Tibial nerve (tissue), 4 donors: ENCODE results near the gene FSCN2. TPM values are rescaled to one million over a fixed set of nuclear protein-coding genes. Genes with fewer than 3 reads are reported as not detected.

Experiments used
- DNase-seq, 2 donors: peaks; one replicate each; pipeline ENCODE4 v3.0.0-alpha.2; 2019; ENCODE audit warnings: low spot score in 2 of 2
- H3K27ac ChIP-seq, 4 donors: fragments of 200-600 bp; sonication (generic) in 3 of 4; one replicate each; pipeline ENCODE4 v1.5.1; 2017 to 2019; ENCODE audit warnings: mild to moderate bottlenecking in 1 of 4
- H3K27me3 ChIP-seq, 2 donors: fragments of 200-600 bp; sonication (generic) in 1 of 2; one replicate each; pipeline versions ENCODE4 v1.5.1 to v1.6.0; 2017 to 2019
- H3K36me3 ChIP-seq, 3 donors: fragments of 200-600 bp; sonication (generic); one replicate each; pipeline ENCODE4 v1.5.1; 2018 to 2019
- H3K4me1 ChIP-seq, 4 donors: fragments of 200-600 bp; sonication (generic) in 3 of 4; one replicate each; pipeline ENCODE4 v1.5.1; 2017 to 2019
- H3K4me3 ChIP-seq, 4 donors: fragments of 200-600 bp; sonication (generic) in 3 of 4; one replicate each; pipeline ENCODE4 v1.5.1; 2017 to 2019; ENCODE audit warnings: mild to moderate bottlenecking in 1 of 4, moderate library complexity in 1 of 4
- H3K9me3 ChIP-seq, 4 donors: fragments of 200-600 bp; sonication (generic) in 3 of 4; one replicate each; pipeline ENCODE4 v1.5.1; 2017 to 2019
- EP300 ChIP-seq, 2 donors: sonication (generic); formaldehyde crosslinking; IDR thresholded peaks; one replicate each; pipeline ENCODE4 v1.6.1; 2017; ENCODE audit warnings: antibody characterized with exemption in 2 of 2, mild to moderate bottlenecking in 1 of 2
- POLR2A ChIP-seq, 2 donors: fragments of 450-650 bp; IDR thresholded peaks; one replicate each; pipeline ENCODE4 v1.6.1; 2017; ENCODE audit warnings: antibody characterized with exemption in 2 of 2, mild to moderate bottlenecking in 2 of 2, moderate library complexity in 2 of 2
- WGBS, 2 donors: methylation state at CpG; one replicate each; pipeline ENCODE4 v1.1.5; 2018; 5-methylcytosine and 5-hydroxymethylcytosine counted together
- total RNA-seq, 4 donors: library from RNA; depleted of rRNA; stranded (reverse); fragments of >200 nt; gene quantifications; one replicate each; pipeline ENCODE4 v1.1.0, GENCODE V29; 2016
- TF ChIP-seq, protein P1 (sequence below), 5 experiments: fragments of 200-600 bp in 3 of 5; fragments of 450-650 bp in 2 of 5; sonication (generic) in 3 of 5; IDR thresholded peaks; one replicate each; pipeline ENCODE4 v1.5.1; 2016 to 2019; ENCODE audit warnings: antibody characterized with exemption in 5 of 5, mild to moderate bottlenecking in 3 of 5, moderate library complexity in 2 of 5

FSCN2 gene, protein sequence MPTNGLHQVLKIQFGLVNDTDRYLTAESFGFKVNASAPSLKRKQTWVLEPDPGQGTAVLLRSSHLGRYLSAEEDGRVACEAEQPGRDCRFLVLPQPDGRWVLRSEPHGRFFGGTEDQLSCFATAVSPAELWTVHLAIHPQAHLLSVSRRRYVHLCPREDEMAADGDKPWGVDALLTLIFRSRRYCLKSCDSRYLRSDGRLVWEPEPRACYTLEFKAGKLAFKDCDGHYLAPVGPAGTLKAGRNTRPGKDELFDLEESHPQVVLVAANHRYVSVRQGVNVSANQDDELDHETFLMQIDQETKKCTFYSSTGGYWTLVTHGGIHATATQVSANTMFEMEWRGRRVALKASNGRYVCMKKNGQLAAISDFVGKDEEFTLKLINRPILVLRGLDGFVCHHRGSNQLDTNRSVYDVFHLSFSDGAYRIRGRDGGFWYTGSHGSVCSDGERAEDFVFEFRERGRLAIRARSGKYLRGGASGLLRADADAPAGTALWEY
- 1 to 10 TPM in 3 of 4 donors, under 1 TPM in 1; 0.42 to 4.4 (median 3.7) TPM for total RNA-seq

DNA sequence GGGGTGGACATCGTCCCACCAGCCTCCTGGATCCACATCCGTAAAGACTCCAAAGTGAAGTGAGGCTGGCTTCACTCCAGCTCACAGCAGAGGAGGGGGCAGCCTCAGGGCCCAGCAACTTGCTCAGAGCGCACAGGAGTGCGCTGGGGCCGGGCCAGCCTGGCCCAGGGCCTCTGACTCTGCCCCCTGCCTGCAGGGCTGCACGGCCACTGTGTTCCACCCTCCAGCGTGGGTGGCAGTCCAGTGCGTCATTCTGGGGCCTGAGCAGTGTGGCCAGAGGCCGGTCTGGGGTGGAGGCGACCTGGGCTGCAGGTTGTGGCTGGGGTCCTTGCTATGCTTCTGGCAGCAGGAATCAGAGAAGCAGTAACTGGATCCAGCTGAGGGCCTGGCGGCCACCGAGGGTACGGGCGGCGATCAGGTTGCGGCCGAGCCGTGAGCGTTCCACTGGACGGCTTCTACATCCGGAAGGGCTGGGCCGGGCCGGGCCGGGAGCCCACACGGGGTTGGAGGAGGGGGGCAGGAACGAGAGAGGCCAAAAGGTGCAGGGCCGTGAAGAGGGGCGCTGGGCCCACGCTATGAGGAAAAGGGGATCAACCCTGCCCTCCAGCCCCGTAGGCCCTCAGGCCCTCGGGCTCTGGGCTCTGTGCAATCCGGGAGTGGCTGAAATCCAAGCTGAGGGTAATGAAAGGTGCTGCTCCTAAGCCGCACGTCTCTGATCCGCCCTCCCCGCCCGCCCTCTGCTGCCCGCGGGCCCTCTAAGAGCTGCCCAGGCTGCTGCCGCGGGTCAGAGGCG lies at the start of gene FSCN2:
TSS of gene FSCN2 (plus strand) at position 787 of the 793 bp plus-strand sequence. CDS start 155 bp downstream, outside the sequence.
- no peak for TF ChIP-seq EP300 (IDR thresholded peaks at IDR 0.05)
- TF ChIP-seq, protein P1, sequence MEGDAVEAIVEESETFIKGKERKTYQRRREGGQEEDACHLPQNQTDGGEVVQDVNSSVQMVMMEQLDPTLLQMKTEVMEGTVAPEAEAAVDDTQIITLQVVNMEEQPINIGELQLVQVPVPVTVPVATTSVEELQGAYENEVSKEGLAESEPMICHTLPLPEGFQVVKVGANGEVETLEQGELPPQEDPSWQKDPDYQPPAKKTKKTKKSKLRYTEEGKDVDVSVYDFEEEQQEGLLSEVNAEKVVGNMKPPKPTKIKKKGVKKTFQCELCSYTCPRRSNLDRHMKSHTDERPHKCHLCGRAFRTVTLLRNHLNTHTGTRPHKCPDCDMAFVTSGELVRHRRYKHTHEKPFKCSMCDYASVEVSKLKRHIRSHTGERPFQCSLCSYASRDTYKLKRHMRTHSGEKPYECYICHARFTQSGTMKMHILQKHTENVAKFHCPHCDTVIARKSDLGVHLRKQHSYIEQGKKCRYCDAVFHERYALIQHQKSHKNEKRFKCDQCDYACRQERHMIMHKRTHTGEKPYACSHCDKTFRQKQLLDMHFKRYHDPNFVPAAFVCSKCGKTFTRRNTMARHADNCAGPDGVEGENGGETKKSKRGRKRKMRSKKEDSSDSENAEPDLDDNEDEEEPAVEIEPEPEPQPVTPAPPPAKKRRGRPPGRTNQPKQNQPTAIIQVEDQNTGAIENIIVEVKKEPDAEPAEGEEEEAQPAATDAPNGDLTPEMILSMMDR (IDR thresholded peaks at IDR 0.05): peak in 1 of 5 experiments; percentile 11
- Histone ChIP-seq H3K4me3 (no peak within 1 kb of the TSS), H3K27ac (no peak within 1 kb of the TSS), H3K4me1 (peaks cover 0 to 18% (median 0%) of the 10 kb centered on the region in 4 donors), H3K9me3 (no peaks in the 10 kb centered on the region), H3K36me3 (no peaks in the 10 kb centered on the region), H3K27me3 (peaks cover 0 to 63% of the 10 kb centered on the region in 2 donors)
- no peak for DNase-seq
- 24 to 27% methylated on average over 18 to 39 of the region's 42 CpGs for WGBS, 2 donors

DNA sequence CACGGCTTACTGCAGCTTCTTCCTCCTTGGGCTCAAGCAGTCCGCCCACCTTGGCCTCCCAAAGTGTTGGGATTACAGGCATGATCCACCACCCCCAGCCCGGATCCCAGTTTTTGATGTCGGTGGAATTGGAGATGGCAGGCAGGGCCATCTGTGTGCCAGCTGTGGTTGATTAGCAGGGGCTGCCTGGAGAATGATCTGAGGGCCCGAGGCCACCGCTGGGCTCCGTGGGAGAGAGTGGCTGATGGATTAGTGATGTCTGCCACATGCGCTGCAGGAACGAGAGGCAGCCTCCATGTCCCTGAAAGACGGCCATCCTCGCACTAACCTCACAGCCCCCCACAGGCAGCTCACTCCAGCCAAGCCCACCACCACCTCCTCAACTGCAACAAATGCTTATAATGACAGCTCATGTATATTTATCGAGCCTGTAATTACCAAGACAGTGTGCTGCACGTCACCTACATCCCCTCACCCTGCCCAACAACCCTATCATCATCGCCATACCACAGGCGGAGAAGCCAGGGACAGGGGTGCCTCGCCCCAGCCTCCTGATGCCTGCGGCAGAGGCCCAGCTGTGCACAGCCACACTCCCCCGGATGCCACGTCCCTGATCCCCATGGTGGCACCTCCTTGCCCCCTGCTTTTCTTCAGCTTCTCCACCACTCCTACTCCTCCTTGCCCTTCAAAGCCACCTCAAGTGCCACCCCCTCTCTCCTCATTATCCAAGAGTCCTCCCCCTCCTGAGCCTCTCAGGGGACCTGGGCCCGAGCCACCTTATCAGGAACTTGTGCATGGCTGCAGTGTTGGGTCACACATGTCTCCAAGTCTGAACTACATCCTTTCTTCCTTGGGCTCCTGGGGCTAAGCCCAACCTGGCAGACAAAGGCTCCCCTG lies 48.8 kb upstream of the FSCN2 start:
- Histone ChIP-seq H3K4me3 (no peak overlapping the region), H3K27ac (no peak overlapping the region), H3K36me3 (no peaks in the 10 kb centered on the region), H3K9me3 (no peaks in the 10 kb centered on the region), H3K4me1 (peaks cover 0 to 43% (median 17%) of the 10 kb centered on the region in 4 donors), H3K27me3 (no peaks in the 10 kb centered on the region)
- 83 to 84% methylated on average over 20 of the region's 20 CpGs for WGBS, 2 donors
- TF ChIP-seq, protein P1 (IDR thresholded peaks at IDR 0.05): no peak
- no peak for TF ChIP-seq POLR2A (IDR thresholded peaks at IDR 0.05)
- no peak for TF ChIP-seq EP300 (IDR thresholded peaks at IDR 0.05)
- no peak for DNase-seq

DNA sequence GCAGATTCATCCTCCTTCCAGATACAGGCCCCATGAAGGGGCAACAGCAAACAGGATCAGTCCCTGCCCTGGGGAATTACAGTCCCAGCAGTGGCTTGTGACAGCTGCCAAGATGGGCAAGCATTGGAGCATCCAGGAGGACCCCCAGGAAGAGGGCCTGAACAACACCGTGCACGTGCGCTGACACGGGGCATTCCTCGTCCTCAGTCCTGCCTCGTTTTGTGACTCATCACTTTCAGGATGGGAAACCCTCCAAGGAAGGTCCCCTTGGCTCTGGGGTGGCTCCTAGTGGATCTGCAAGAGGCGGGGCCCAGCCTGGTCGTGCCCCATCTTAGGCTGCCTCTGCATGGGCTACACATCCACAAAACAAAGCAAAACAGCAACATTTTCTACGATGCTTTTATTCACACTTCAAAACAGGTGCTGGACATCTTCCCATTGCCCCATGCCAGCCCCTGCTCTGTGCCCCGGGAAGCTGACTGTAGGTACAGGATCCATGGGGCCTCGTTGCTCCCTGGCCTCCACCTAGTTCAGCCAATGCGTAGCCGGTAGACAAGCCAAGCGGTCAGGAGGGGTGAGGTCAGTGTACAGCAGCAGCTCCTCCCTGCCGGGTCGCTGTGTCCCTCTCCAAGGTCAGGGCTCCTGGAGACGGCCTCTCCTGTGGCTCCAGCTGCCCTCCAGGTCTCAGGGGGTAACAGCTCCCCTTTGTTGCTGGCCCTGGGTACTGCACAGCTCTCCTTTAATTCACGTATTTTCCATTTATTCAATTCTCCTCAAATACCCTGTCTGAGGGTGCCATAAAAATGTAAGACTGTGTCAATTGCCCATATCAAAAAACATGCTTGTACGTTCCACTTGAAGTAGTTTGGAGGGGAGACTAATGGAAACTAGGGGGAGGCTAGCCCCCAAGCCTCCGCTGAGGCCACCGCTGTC lies 47.8 kb upstream of the FSCN2 start:
- WGBS, 2 donors: 48 to 49% methylated on average over 14 to 18 of the region's 21 CpGs
- peak in 1 of 2 donors; percentile 32 for TF ChIP-seq EP300 (IDR thresholded peaks at IDR 0.05)
- TF ChIP-seq, protein P1 (IDR thresholded peaks at IDR 0.05): no peak
- H3K27me3 ChIP-seq: no peaks in the 10 kb centered on the region
- no peak overlapping the region for H3K4me3 ChIP-seq
- H3K36me3 ChIP-seq: no peaks in the 10 kb centered on the region
- DNase-seq: peak; percentile 36 to 56
- no peak overlapping the region for H3K27ac ChIP-seq
- no peaks in the 10 kb centered on the region for H3K9me3 ChIP-seq
- peaks cover 0 to 49% (median 19%) of the 10 kb centered on the region in 4 donors for H3K4me1 ChIP-seq

DNA sequence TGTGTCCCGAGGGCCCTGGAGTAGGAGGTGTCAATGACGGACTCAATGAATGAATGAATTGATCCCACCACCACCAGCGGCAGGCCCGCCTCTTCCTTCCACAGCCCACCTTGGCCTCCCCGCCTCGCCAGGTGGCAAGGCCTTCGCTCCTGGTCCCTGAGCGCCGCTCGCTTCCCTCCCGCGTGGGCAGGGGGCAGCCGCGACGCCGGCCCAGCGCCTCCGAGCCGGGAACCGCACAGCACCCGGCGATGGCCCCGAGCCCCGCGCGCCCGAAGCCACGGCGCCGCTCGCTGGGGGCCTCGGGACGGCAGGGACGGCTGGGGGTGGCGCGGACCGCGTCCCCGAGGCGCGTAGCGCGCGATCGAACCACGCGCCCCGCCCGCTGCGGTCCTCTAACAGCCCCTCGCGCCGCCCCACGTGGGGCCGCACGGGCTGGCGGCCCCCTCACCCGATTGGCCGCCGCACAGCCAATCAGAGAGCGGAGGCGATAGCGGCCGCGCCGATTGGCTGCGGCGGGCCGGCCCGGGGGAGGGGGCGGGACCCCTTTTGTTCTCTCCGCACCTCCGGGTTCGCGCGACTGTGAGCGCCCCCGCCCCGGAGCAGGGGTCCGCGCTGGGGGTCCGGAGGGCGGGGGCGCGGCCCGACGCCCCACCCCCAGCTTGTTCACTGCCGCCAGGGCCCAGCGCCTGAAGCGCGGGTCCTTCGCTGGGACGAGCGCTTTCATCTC lies 46.9 kb upstream of the FSCN2 start:
- no peaks in the 10 kb centered on the region for H3K36me3 ChIP-seq
- 6% methylated on average over 19 to 35 of the region's 94 CpGs for WGBS, 2 donors
- no peaks in the 10 kb centered on the region for H3K27me3 ChIP-seq
- H3K4me1 ChIP-seq: peaks cover 0 to 52% (median 19%) of the 10 kb centered on the region in 4 donors
- peak overlapping the region in 1 of 4 donors; percentile 60 for H3K27ac ChIP-seq
- peak overlapping the region; percentile 35 to 60 (median 46) for H3K4me3 ChIP-seq
- peak; percentile 53 to 59 for DNase-seq
- TF ChIP-seq, protein P1 (IDR thresholded peaks at IDR 0.05): no peak
- TF ChIP-seq POLR2A (IDR thresholded peaks at IDR 0.05) (no peak), EP300 (IDR thresholded peaks at IDR 0.05) (no peak)
- no peaks in the 10 kb centered on the region for H3K9me3 ChIP-seq
